K562 (cell line): ENCODE data around the gene TLR6. TPM values are rescaled to one million over a fixed set of nuclear protein-coding genes. Genes with fewer than 3 reads are reported as not detected.

Experiments used
- ATAC-seq: fragments of 200-7000 bp; cut with Tn5 transposase; 3 replicates; pipeline ENCODE4 v1.9.1; 2020; ENCODE audit warnings: moderate library complexity
- BruUV-seq: library from RNA; stranded (reverse); fragments of 400-500 nt; replicated peaks from 2 replicates; lab custom pipeline; 2021; lab: Mats Ljungman, UMichigan
- CTCF ChIA-PET: fragments of 300-600 bp; formaldehyde crosslinking; extraction: SDS; loops from one replicate; lab custom pipeline; 2021; ENCODE audit warnings: low intra/inter-chr PET ratio; lab: Yijun Ruan, JAX
- POLR2A ChIA-PET: fragments of 300-600, 350-650 bp; sonication (Branson Sonifier 250); formaldehyde crosslinking; extraction: SDS; loops from one replicate; lab custom pipeline; 2021; ENCODE audit warnings: antibody characterized with exemption, inconsistent platforms; lab: Yijun Ruan, JAX
- DNase-seq, 4 experiments: peaks; one replicate each; pipeline versions ENCODE4 v3.0.0 to v3.0.0-alpha.2; 2011 to 2018; ENCODE audit warnings: low spot score in 3 of 4, mixed read lengths in 3 of 4; ENCODE audit errors: extremely low read depth in 1 of 4
- FAIRE-seq: peaks from 2 replicates; lab custom pipeline; 2011; peaks lifted over from hg19 to GRCh38; lab: Jason Lieb, UNC
- H2AFZ ChIP-seq: 2 replicates; pipeline ENCODE4 v1.6.0; 2011; ENCODE audit warnings: low read depth, low read length, control low read depth, inconsistent platforms
- H3K27ac ChIP-seq: fragments of 200-600 bp; 3 replicates; pipeline ENCODE4 v1.8.0; 2011; ENCODE audit warnings: low read depth, mild to moderate bottlenecking, control low read depth, inconsistent platforms, low read length, moderate library complexity, mixed read lengths; ENCODE audit errors: extremely low read depth
- H3K27me3 ChIP-seq, 2 experiments: fragments of 300-600 bp in 1 of 2; 2 replicates in 1 of 2; 3 replicates in 1 of 2; pipeline versions ENCODE4 v1.6.0 to v1.8.0; 2011; ENCODE audit warnings: inconsistent platforms in 2 of 2, low read length in 2 of 2, mild to moderate bottlenecking in 1 of 2, mixed read lengths in 1 of 2, moderate library complexity in 1 of 2; ENCODE audit not compliant: control insufficient read depth in 2 of 2, insufficient read depth in 2 of 2
- H3K36me3 ChIP-seq: fragments of 300-600 bp; 3 replicates; pipeline ENCODE4 v1.8.0; 2011; ENCODE audit warnings: mild to moderate bottlenecking, low read length, inconsistent platforms; ENCODE audit not compliant: control insufficient read depth, insufficient read depth
- H3K4me1 ChIP-seq, 2 experiments: fragments of 200-600 bp in 1 of 2; replicated peaks in 1 of 2; 2 replicates in 1 of 2; 3 replicates in 1 of 2; pipeline versions ENCODE4 v1.5.1 to v1.8.0; 2011; ENCODE audit warnings: inconsistent platforms in 2 of 2, low read length in 2 of 2, mild to moderate bottlenecking in 1 of 2, mixed read lengths in 1 of 2, moderate library complexity in 1 of 2; ENCODE audit not compliant: control insufficient read depth in 2 of 2, insufficient read depth in 2 of 2
- H3K4me2 ChIP-seq: 2 replicates; pipeline ENCODE4 v1.6.1; 2011; ENCODE audit warnings: low read length, control low read depth, inconsistent platforms, mixed read lengths; ENCODE audit not compliant: insufficient read depth
- H3K4me3 ChIP-seq: fragments of 200-600 bp; sonication (generic), shearing (Covaris generic); 2 replicates; pipeline ENCODE4 v1.5.1; 2016; ENCODE audit warnings: control low read depth, inconsistent platforms
- H3K79me2 ChIP-seq: fragments of 200-600 bp; 3 replicates; pipeline ENCODE4 v1.8.0; 2011; ENCODE audit warnings: low read length, inconsistent platforms; ENCODE audit not compliant: control insufficient read depth, insufficient read depth
- H3K9ac ChIP-seq, 2 experiments: 2 replicates each; pipeline versions ENCODE4 v1.6.0 to v1.6.1; 2011; ENCODE audit warnings: low read depth in 2 of 2, low read length in 2 of 2, control low read depth in 1 of 2, inconsistent platforms in 1 of 2, mild to moderate bottlenecking in 1 of 2, mixed read lengths in 1 of 2; ENCODE audit not compliant: insufficient read depth in 1 of 2
- H3K9me1 ChIP-seq: one replicate; pipeline ENCODE4 v1.6.0; 2011; ENCODE audit warnings: inconsistent platforms, mild to moderate bottlenecking, low read length, moderate library complexity; ENCODE audit not compliant: control insufficient read depth, insufficient read depth
- H3K9me3 ChIP-seq: replicated peaks from 2 replicates; pipeline ENCODE4 v1.5.1; 2011; ENCODE audit warnings: low read depth, low read length, inconsistent platforms; ENCODE audit not compliant: control insufficient read depth, insufficient read depth
- H4K20me1 ChIP-seq: replicated peaks from 2 replicates; pipeline ENCODE4 v1.6.1; 2011; ENCODE audit warnings: low read length, inconsistent platforms, mixed read lengths; ENCODE audit not compliant: control insufficient read depth, insufficient read depth
- ARHGAP35 ChIP-seq: fragments of 450-650 bp; IDR thresholded peaks from 2 replicates; pipeline ENCODE4 v1.6.1; 2018; ENCODE audit not compliant: partially characterized antibody
- CBFA2T3 ChIP-seq: fragments of 450-650 bp; IDR thresholded peaks from 2 replicates; pipeline ENCODE4 v1.6.1; 2017
- FOXK2 ChIP-seq, 2 experiments: fragments of 450-650 bp; IDR thresholded peaks in 1 of 2; conservative IDR thresholded peaks in 1 of 2; 2 replicates each; pipeline ENCODE4 v1.6.1; 2016; ENCODE audit warnings: low read depth in 2 of 2, mild to moderate bottlenecking in 1 of 2
- JUND ChIP-seq, 2 experiments: IDR thresholded peaks; 2 replicates in 1 of 2; 3 replicates in 1 of 2; pipeline ENCODE4 v1.6.1; 2011; ENCODE audit warnings: borderline replicate concordance in 2 of 2, low read depth in 2 of 2, low read length in 2 of 2, improper control_type of control experiment in 1 of 2, missing biosample characterization in 1 of 2, missing genetic modification characterization in 1 of 2, missing genetic modification reagents in 1 of 2
- MTA3 ChIP-seq: fragments of 450-650 bp; formaldehyde crosslinking; IDR thresholded peaks from 2 replicates; pipeline ENCODE4 v1.6.1; 2017; ENCODE audit warnings: mild to moderate bottlenecking, borderline replicate concordance
- POLR3G ChIP-seq: IDR thresholded peaks from 2 replicates; pipeline ENCODE4 v1.6.1; 2011; ENCODE audit not compliant: insufficient read length, insufficient replicate concordance; ENCODE audit errors: extremely low read depth
- PTTG1 ChIP-seq: fragments of 450-650 bp; IDR thresholded peaks from 2 replicates; pipeline ENCODE4 v1.6.1; 2016; ENCODE audit warnings: low read depth, mild to moderate bottlenecking, missing genetic modification characterization, missing compliant biosample characterization
- SRSF3 ChIP-seq: fragments of 200-400 bp; formaldehyde crosslinking; IDR thresholded peaks from 2 replicates; pipeline ENCODE4 v1.6.1; 2016; ENCODE audit warnings: mild to moderate bottlenecking, low read length, moderate library complexity; ENCODE audit not compliant: insufficient read depth
- TSC22D4 ChIP-seq: fragments of 450-650 bp; IDR thresholded peaks from 2 replicates; pipeline ENCODE4 v1.6.1; 2016; ENCODE audit warnings: missing genetic modification characterization, missing biosample characterization, control low read depth
- ZBTB17 ChIP-seq: fragments of 450-650 bp; formaldehyde crosslinking; IDR thresholded peaks from 2 replicates; pipeline ENCODE4 v1.4.0; 2020; ENCODE audit warnings: mild to moderate bottlenecking
- ZNF232 ChIP-seq: sonication (generic); formaldehyde crosslinking; IDR thresholded peaks from 2 replicates; pipeline ENCODE4 v1.8.0; 2022; ENCODE audit warnings: mild to moderate bottlenecking, missing genetic modification reagents
- ZNF311 ChIP-seq: fragments of 250-450 bp; sonication (Bioruptor Pico); IDR thresholded peaks from 2 replicates; pipeline ENCODE4 v1.4.0; 2020; ENCODE audit warnings: mild to moderate bottlenecking, moderate library complexity
- WGBS: fragments of 100-300 bp; shearing (Covaris generic); methylation state at CpG from one replicate; pipeline ENCODE4 v1.1.6; 2016; ENCODE audit warnings: low coverage, mixed read lengths; ENCODE audit not compliant: insufficient coverage; ENCODE audit errors: missing lambda C conversion rate; 5-methylcytosine and 5-hydroxymethylcytosine counted together
- in situ Hi-C: fragments of 300-500 bp; cut with MboI; formaldehyde crosslinking; loops from 4 replicates; pipeline ENCODE4 v1.15.0; 2018; ENCODE audit warnings: inconsistent platforms, mixed read lengths
- intact Hi-C: fragments of 100-400 bp; cut with micrococcal nuclease; formaldehyde crosslinking; loops from 2 replicates; pipeline ENCODE4 v1.14.2; 2022
- polyA plus RNA-seq, 8 experiments: library from polyadenylated mRNA; depleted of rRNA in 4 of 8; stranded (reverse) in 5 of 8; unstranded in 3 of 8; fragments of >200 nt; fragmentation: Nextera tagmentation in 2 of 8; fragmentation: Illumina TruSeq in 1 of 8; extraction: Ambion mirVana in 2 of 8; extraction: Trizol in 1 of 8; gene quantifications; 2 replicates each; pipeline versions ENCODE4 v1.2.1 to v1.2.3, GENCODE V29; 2011 to 2014; ENCODE audit warnings: inconsistent platforms in 1 of 8, missing spikeins in 1 of 8
- total RNA-seq, 7 experiments: library from RNA; depleted of rRNA in 6 of 7; stranded (reverse); fragments of >200 nt in 6 of 7; fragmentation: Illumina TruSeq in 2 of 7; extraction: Trizol in 2 of 7; gene quantifications; 2 replicates each; pipeline versions ENCODE4 v1.2.1 to v1.2.3, GENCODE V29; 2011 to 2021; ENCODE audit warnings: low replicate concordance in 1 of 7
- TF ChIP-seq, protein P1 (sequence below): fragments of 450-650 bp; formaldehyde crosslinking; IDR thresholded peaks from 2 replicates; pipeline ENCODE4 v1.4.0; 2020; ENCODE audit warnings: mild to moderate bottlenecking
- TF ChIP-seq, protein P2 (sequence below): fragments of 450-650 bp; IDR thresholded peaks from 2 replicates; pipeline ENCODE4 v1.6.1; 2016; ENCODE audit warnings: low read depth, mild to moderate bottlenecking, moderate library complexity
- TF ChIP-seq, protein P3 (sequence below): fragments of 250-450 bp; sonication (Bioruptor Pico); IDR thresholded peaks from 2 replicates; pipeline ENCODE4 v1.5.0; 2021
- TF ChIP-seq, protein P4 (sequence below), 2 experiments: fragments of 450-650 bp; IDR thresholded peaks; 2 replicates each; pipeline ENCODE4 v1.6.1; 2016

The TLR6 gene
- total and polyA plus RNA-seq, 9 of the 15 experiments (the other 6 are each of a cell fraction or from before 2014, with no cell fraction given): 0.08 to 1.9 (median 0.91) TPM

DNA sequence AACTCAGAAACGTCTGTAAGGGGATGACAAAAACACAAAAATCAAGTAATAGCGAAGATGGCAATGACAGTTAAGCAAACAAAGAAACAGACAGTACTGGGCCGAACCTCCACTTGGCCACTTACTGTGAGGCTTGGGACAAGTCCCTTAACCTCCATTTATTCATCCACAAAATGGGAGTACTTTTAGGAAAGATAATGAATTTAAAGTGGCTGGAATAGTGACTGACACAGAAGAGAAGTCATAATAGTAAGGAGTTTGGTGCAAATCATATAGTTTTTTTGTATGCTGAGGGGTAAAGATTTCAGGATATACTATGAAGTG, 1.4 kb upstream of the TLR6 start (continued):
- TF ChIP-seq, protein P1, sequence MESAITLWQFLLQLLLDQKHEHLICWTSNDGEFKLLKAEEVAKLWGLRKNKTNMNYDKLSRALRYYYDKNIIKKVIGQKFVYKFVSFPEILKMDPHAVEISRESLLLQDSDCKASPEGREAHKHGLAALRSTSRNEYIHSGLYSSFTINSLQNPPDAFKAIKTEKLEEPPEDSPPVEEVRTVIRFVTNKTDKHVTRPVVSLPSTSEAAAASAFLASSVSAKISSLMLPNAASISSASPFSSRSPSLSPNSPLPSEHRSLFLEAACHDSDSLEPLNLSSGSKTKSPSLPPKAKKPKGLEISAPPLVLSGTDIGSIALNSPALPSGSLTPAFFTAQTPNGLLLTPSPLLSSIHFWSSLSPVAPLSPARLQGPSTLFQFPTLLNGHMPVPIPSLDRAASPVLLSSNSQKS: no peak
- TF ChIP-seq ZNF311 (CRISPR knock-in tag): no peak
- TF ChIP-seq ZBTB17 (CRISPR knock-in tag): no peak

DNA sequence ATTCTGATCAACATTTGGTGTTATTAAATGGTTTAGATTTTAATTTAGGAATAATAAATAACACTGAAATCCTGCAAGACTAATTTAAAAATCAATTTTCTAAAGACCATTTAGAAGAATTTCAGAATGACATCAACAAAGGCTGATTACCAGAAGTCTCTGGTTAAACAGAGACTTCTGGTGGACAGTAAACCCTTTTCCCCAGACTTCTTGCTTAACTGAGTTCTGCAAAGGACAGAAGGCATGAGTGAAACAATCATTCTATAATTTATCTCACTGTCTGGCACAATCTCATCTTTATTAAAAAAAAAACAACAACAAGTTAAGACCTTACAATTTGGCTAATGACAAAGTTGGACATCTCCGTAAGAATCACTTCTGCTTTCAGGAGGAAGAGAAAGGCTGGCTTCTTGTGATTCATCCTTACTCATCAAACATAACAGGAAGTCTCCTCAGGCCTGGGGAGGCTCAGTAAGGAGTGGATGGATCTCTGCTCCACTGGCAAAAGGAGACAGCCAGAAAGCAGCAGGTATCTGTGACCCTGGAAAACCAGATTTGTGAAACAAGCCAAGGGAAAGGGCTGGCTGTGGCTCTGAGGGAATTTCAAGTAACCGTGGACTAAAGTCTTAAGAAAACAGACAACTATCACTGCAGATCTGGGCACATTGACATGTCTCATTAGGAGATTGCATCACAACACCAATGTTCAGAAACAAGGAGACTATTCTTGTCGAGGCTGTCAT, 908 bp upstream of the TLR6 start:
- Histone ChIP-seq H3K9me3 (no peaks in the 10 kb centered on the region), H3K27me3 (no peaks in the 10 kb centered on the region; a peak in 1 of 5 replicates), H4K20me1 (no peaks in the 10 kb centered on the region), H3K4me3 (no peak overlapping the region), H3K79me2 (no peaks in the 10 kb centered on the region), H3K27ac (peak overlapping the region; percentile 54), H2AFZ (peak overlapping the region; percentile 68), H3K9ac (peak overlapping the region in 1 of 2 experiments; percentile 57; a peak in 2 of 4 replicates), H3K4me1 (peaks cover 0 to 20% of the 10 kb centered on the region in 2 experiments; a peak in 3 of 5 replicates), H3K36me3 (no peaks in the 10 kb centered on the region), H3K9me1 (no peaks in the 10 kb centered on the region), H3K4me2 (peak overlapping the region; percentile 28; the same call in 1 of the 2 replicates)
- FAIRE-seq (peak; percentile 94), ATAC-seq (peak; percentile 73), DNase-seq (peak in 3 of 4 experiments; percentile 23 to 73 (median 50))
- in situ Hi-C loops: no loop called here
- WGBS: 11% methylated on average over 3 of the region's 3 CpGs
- no TSS peak for BruUV-seq
- POLR2A ChIA-PET: no interaction called here
- CTCF ChIA-PET: interaction anchor here (0.8 to 2.1 kb wide), 2 partner anchors 98 to 126 kb away, joined by 4 to 11 read pairs; no protein-coding TSS in a partner anchor
- intact Hi-C loops: loop anchor here (2.0 to 5.0 kb wide), 3 partner anchors 75 to 795 kb away; partner anchors contain the start of gene TLR10
- no peak for TF ChIP-seq SRSF3
- TF ChIP-seq JUND (IDR thresholded peaks at IDR 0.05; ENCODE audit: borderline replicate concordance, low read depth, low read length): peak; percentile 89
- TF ChIP-seq JUND (tag; IDR thresholded peaks at IDR 0.05; ENCODE audit: borderline replicate concordance, low read depth, low read length): peak; percentile 81; the same call in 2 of the 3 replicates
- peak; percentile 17; the same call in 1 of the 2 replicates for TF ChIP-seq CBFA2T3
- no peak for TF ChIP-seq TSC22D4 (tag)
- TF ChIP-seq, protein P2, sequence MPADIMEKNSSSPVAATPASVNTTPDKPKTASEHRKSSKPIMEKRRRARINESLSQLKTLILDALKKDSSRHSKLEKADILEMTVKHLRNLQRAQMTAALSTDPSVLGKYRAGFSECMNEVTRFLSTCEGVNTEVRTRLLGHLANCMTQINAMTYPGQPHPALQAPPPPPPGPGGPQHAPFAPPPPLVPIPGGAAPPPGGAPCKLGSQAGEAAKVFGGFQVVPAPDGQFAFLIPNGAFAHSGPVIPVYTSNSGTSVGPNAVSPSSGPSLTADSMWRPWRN: no peak
- no peak for TF ChIP-seq ARHGAP35
- TF ChIP-seq, protein P3, sequence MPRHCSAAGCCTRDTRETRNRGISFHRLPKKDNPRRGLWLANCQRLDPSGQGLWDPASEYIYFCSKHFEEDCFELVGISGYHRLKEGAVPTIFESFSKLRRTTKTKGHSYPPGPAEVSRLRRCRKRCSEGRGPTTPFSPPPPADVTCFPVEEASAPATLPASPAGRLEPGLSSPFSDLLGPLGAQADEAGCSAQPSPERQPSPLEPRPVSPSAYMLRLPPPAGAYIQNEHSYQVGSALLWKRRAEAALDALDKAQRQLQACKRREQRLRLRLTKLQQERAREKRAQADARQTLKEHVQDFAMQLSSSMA (CRISPR knock-in tag): no peak
- no peak for TF ChIP-seq POLR3G
- TF ChIP-seq ZNF232 (CRISPR knock-in tag): no peak
- peak; percentile 19; the same call in 1 of the 2 replicates for TF ChIP-seq PTTG1 (tag)
- peak in 1 of 2 experiments; percentile 18; a peak in 1 of 4 replicates for TF ChIP-seq FOXK2 (conservative IDR thresholded peaks at IDR 0.05 in 1 of 2, IDR thresholded peaks at IDR 0.05 in 1 of 2; ENCODE audit: low read depth in 2 of 2)
- TF ChIP-seq, protein P4, sequence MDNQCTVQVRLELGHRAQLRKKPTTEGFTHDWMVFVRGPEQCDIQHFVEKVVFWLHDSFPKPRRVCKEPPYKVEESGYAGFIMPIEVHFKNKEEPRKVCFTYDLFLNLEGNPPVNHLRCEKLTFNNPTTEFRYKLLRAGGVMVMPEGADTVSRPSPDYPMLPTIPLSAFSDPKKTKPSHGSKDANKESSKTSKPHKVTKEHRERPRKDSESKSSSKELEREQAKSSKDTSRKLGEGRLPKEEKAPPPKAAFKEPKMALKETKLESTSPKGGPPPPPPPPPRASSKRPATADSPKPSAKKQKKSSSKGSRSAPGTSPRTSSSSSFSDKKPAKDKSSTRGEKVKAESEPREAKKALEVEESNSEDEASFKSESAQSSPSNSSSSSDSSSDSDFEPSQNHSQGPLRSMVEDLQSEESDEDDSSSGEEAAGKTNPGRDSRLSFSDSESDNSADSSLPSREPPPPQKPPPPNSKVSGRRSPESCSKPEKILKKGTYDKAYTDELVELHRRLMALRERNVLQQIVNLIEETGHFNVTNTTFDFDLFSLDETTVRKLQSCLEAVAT (IDR thresholded peaks at IDR 0.05): 0 out of 4 replicates have a peak, but pooled peaks of 1 of the 2 experiments have one; percentile 36
- peak; percentile 59; the same call in 1 of the 2 replicates for TF ChIP-seq MTA3
